ENCODE data around the gene MYCL.
"Not testable (repeated sequence)": the region's sequence is repeated elsewhere in the genome, so short reads cannot be mapped to it uniquely, and the experiment has no call there.

The MYCL gene

GRCh38 chr1:39892601-39893595 lies 8.8 kb downstream of the MYCL start:
- no peak for DNase-seq (ENCODE audit: low read depth in 4 of 4, low spot score in 1 of 4)

- no peak for DNase-seq (ENCODE audit: low read depth in 4 of 4, low spot score in 1 of 4)
Observed at GRCh38 chr1:39890880-39891279, 10.8 kb downstream of the MYCL start.

- DNase-seq (ENCODE audit: low read depth in 4 of 4, low spot score in 1 of 4): no peak
Observed at GRCh38 chr1:39890273-39890672, 11.4 kb downstream of the MYCL start.

- no peak for DNase-seq (ENCODE audit: low read depth in 4 of 4, low spot score in 1 of 4)
Observed at GRCh38 chr1:39886757-39887231, 14.9 kb downstream of the MYCL start.

- DNase-seq (ENCODE audit: low read depth in 4 of 4, low spot score in 1 of 4): no peak
Observed at GRCh38 chr1:39885516-39885915, 16.2 kb downstream of the MYCL start.

- DNase-seq (ENCODE audit: low read depth in 4 of 4, low spot score in 1 of 4): no peak
Observed at GRCh38 chr1:39882152-39882551, 19.6 kb downstream of the MYCL start.

- no peak for DNase-seq (ENCODE audit: low read depth in 4 of 4, low spot score in 1 of 4)
Observed at GRCh38 chr1:39877980-39878956, 23.4 kb downstream of the MYCL start.

GRCh38 chr1:39877231-39877778 lies 24.4 kb downstream of the MYCL start:
- no peak for DNase-seq (ENCODE audit: low read depth in 4 of 4, low spot score in 1 of 4)

- DNase-seq (ENCODE audit: low read depth in 4 of 4, low spot score in 1 of 4): no peak
Observed at GRCh38 chr1:39876144-39876543, 25.6 kb downstream of the MYCL start.

GRCh38 chr1:39872698-39873097 lies 29.0 kb downstream of the MYCL start:
- DNase-seq (ENCODE audit: low read depth in 4 of 4, low spot score in 1 of 4): no peak

- no peak for DNase-seq (ENCODE audit: low read depth in 4 of 4, low spot score in 1 of 4)
Observed at GRCh38 chr1:39871796-39872195, 29.9 kb downstream of the MYCL start.

GRCh38 chr1:39871043-39871442 lies 30.7 kb downstream of the MYCL start:
- DNase-seq (ENCODE audit: low read depth in 4 of 4, low spot score in 1 of 4): not testable (repeated sequence)

GRCh38 chr1:39869538-39870112 lies 32.1 kb downstream of the MYCL start:
- DNase-seq (ENCODE audit: low read depth in 4 of 4, low spot score in 1 of 4): not testable (repeated sequence)

- DNase-seq (ENCODE audit: low read depth in 4 of 4, low spot score in 1 of 4): no peak
Observed at GRCh38 chr1:39866767-39867166, 35.0 kb downstream of the MYCL start.

- no peak for DNase-seq (ENCODE audit: low read depth in 4 of 4, low spot score in 1 of 4)
Observed at GRCh38 chr1:39865762-39866161, 36.0 kb downstream of the MYCL start.

GRCh38 chr1:39863177-39863576 lies 38.5 kb downstream of the MYCL start:
- no peak for DNase-seq (ENCODE audit: low read depth in 4 of 4, low spot score in 1 of 4)

- DNase-seq (ENCODE audit: low read depth in 4 of 4, low spot score in 1 of 4): no peak
Observed at GRCh38 chr1:39861003-39861402, 40.7 kb downstream of the MYCL start.

GRCh38 chr1:39859859-39860812 lies 41.6 kb downstream of the MYCL start:
- no peak for DNase-seq (ENCODE audit: low read depth in 4 of 4, low spot score in 1 of 4)

GRCh38 chr1:39858315-39858714 lies 43.4 kb downstream of the MYCL start:
- no peak for DNase-seq (ENCODE audit: low read depth in 4 of 4, low spot score in 1 of 4)

Data from stimulated activated CD4-positive, alpha-beta T cell treated with anti-CD3 and anti-CD28 coated beads, Interleukin-1b, Interleukin-23, amount 100 ng/mL, for 24 hours (primary cell).